ENCODE measurements around the gene FAM168A.
A peak's percentile ranks its signal among the peaks of the same experiment; 100 is the strongest.

FAM168A gene

GRCh38 chr11:73454987-73455386, 142.9 kb downstream of the FAM168A start:
- DNase-seq (ENCODE audit: low read depth), result no peak
- no peak for TF ChIP-seq CTCF (conservative IDR thresholded peaks at IDR 0.05; ENCODE audit: control insufficient read depth, insufficient read depth, low read depth, low read length)
- no peak overlapping the region for H3K4me3 ChIP-seq (ENCODE audit: control insufficient read depth, low read depth, low read length)

- TF ChIP-seq CTCF (conservative IDR thresholded peaks at IDR 0.05; ENCODE audit: control insufficient read depth, insufficient read depth, low read depth, low read length), result no peak
- peak; percentile 42 for DNase-seq (ENCODE audit: low read depth)
- H3K4me3 ChIP-seq (ENCODE audit: control insufficient read depth, low read depth, low read length), result no peak overlapping the region
Measured at GRCh38 chr11:73453562-73453961, 144.3 kb downstream of the FAM168A start.

DNA sequence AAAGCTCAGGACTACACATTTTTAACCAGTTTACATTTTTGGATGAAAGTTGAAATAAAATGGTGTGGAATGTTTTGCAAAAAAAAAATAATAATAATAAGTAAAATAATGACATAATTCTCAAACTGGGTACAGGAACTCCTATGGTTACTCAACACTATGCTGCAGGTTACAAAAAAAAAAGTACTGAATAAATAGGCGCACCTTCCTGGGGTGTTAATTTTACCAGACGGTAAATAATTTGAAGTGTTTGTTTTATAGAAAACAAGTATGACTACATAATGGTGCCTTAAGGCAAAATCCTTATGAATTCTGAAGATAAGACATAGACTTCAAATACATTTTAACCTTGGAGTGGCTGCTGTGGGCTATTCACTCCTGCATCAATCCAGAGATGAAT, 145.2 kb downstream of the FAM168A start:
- no peak for DNase-seq (ENCODE audit: low read depth)
- TF ChIP-seq CTCF (conservative IDR thresholded peaks at IDR 0.05; ENCODE audit: control insufficient read depth, insufficient read depth, low read depth, low read length), result no peak

GRCh38 chr11:73451896-73452295, 146.0 kb downstream of the FAM168A start:
- no peak overlapping the region for H3K4me3 ChIP-seq (ENCODE audit: control insufficient read depth, low read depth, low read length)
- no peak for DNase-seq (ENCODE audit: low read depth)
- no peak for TF ChIP-seq CTCF (conservative IDR thresholded peaks at IDR 0.05; ENCODE audit: control insufficient read depth, insufficient read depth, low read depth, low read length)

More for the DNA sequence above, 145.2 kb downstream of the FAM168A start:
- no peak overlapping the region for H3K4me3 ChIP-seq (ENCODE audit: control insufficient read depth, low read depth, low read length)

DNA sequence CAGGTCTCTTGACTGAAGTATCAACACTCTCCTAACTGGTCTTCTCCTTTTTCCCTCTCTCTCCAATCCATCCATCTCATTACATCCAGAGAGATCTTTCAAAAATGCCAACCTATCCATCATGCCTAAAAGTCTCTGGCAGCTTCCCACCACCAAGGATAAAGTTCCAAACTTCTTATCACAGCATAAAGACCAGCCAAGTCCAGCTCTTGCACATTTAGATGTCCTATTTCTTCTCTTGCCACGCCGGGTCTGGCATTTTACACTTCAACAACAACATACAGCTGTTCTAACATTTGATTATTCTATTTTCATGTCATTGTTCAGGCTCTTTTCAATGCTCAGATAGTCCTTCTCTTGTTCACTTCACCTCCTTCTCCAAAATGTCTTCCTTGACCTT, 151.1 kb downstream of the FAM168A start:
- no peak for DNase-seq (ENCODE audit: low read depth)
- no peak overlapping the region for H3K4me3 ChIP-seq (ENCODE audit: control insufficient read depth, low read depth, low read length)
- no peak for TF ChIP-seq CTCF (conservative IDR thresholded peaks at IDR 0.05; ENCODE audit: control insufficient read depth, insufficient read depth, low read depth, low read length)

- DNase-seq (ENCODE audit: low read depth), result no peak
- no peak overlapping the region for H3K4me3 ChIP-seq (ENCODE audit: control insufficient read depth, low read depth, low read length)
- no peak for TF ChIP-seq CTCF (conservative IDR thresholded peaks at IDR 0.05; ENCODE audit: control insufficient read depth, insufficient read depth, low read depth, low read length)
Measured at GRCh38 chr11:73445980-73446379, 151.9 kb downstream of the FAM168A start.
